IPS-15b (cell line): ENCODE results near the gene RLN2.

Experiments used
- H3K27me3 ChIP-seq: one replicate; pipeline ENCODE4 v1.6.1; 2013; ENCODE audit warnings: low read length; ENCODE audit not compliant: control insufficient read depth, insufficient read depth
- H3K36me3 ChIP-seq: one replicate; pipeline ENCODE4 v1.6.1; 2013; ENCODE audit warnings: low read length; ENCODE audit not compliant: control insufficient read depth, insufficient read depth
- H3K4me1 ChIP-seq: one replicate; pipeline ENCODE4 v1.6.1; 2013; ENCODE audit warnings: mild to moderate bottlenecking, low read length; ENCODE audit not compliant: control insufficient read depth, insufficient read depth
- H3K4me3 ChIP-seq: one replicate; pipeline ENCODE4 v1.5.1; 2013; ENCODE audit warnings: low read depth, low read length
- H3K9ac ChIP-seq: one replicate; pipeline ENCODE4 v1.6.1; 2013; ENCODE audit warnings: low read depth, mild to moderate bottlenecking, low read length
- H3K9me3 ChIP-seq: one replicate; pipeline ENCODE4 v1.6.1; 2013; ENCODE audit warnings: mild to moderate bottlenecking, low read length; ENCODE audit not compliant: control insufficient read depth, insufficient read depth

RLN2 gene

DNA sequence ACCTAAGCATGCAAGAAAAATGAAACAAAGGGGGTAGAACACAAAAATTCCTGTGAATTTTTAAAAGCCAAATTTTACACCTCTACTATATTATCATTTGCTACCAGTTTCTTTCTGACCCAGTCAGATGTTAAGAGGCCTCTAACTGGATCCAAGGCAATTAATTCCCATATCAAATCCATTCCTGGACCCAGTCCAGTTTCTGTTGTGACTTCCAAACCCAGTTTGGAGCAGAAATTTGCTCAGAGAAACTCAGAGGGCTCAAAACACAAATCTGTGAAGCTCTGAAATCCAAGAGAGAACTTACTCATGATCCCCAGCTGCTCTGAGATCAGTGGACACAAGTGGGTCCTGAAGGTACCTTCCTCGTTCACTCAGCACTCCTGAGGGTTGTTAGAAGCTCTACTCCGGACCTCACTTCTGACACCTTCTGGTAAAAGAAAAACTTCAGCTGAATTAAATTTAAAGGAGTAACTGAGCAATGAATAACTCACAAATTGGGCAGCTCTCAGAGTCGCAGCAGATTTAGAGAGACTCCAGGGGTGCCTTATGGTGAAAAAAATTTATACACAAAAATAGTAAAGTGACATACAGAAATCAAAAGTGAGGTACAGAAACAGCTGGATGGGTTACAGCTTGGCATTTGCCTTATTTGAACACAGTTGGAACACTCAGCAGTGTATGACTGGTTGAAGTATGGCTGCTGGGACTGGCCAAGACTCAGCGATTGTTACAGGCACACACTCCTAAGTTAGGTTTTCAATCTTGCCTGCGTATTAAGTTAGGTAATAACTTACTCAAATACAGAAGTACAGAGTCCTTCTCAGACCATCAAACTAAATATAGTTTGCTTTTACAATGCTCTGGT lies 40.9 kb downstream of the RLN2 start:
- Histone ChIP-seq H3K27me3 (no peaks in the 10 kb centered on the region), H3K36me3 (no peaks in the 10 kb centered on the region), H3K9ac (no peak overlapping the region), H3K9me3 (no peaks in the 10 kb centered on the region), H3K4me3 (no peak overlapping the region), H3K4me1 (peaks cover 2% of the 10 kb centered on the region)
